A673 (cell line): ENCODE measurements around the gene MEN1. TPM values are rescaled to one million over a fixed set of nuclear protein-coding genes. Genes with fewer than 3 reads are reported as not detected.

Experiments used
- BruUV-seq: library from RNA; stranded (reverse); fragments of 400-500 nt; replicated peaks from 2 replicates; lab custom pipeline; 2021; lab: Mats Ljungman, UMichigan
- CTCF ChIA-PET: fragments of 300-600 bp; sonication (Branson Sonifier 250); formaldehyde crosslinking; loops from one replicate; lab custom pipeline; 2022; ENCODE audit warnings: antibody characterized with exemption; lab: Charles Lee
- POLR2A ChIA-PET: fragments of 300-600 bp; sonication (Branson Sonifier 250); formaldehyde crosslinking; loops from one replicate; lab custom pipeline; 2022; ENCODE audit warnings: antibody characterized with exemption; ENCODE audit not compliant: low non-redundant PET; lab: Charles Lee
- DNase-seq: peaks from one replicate; pipeline ENCODE4 v3.0.0-alpha.2; 2015; ENCODE audit warnings: low spot score
- H3K27ac ChIP-seq: fragments of 200-600 bp; sonication (generic); 2 replicates; pipeline ENCODE4 v1.5.1; 2016; ENCODE audit warnings: mixed run types, low read depth, mild to moderate bottlenecking, mixed read lengths, antibody characterized with exemption, low read length; ENCODE audit not compliant: poor library complexity, severe bottlenecking
- H3K27me3 ChIP-seq: fragments of 200-600 bp; sonication (generic); replicated peaks from 2 replicates; pipeline ENCODE4 v1.6.1; 2017; ENCODE audit warnings: mixed run types, low read depth, mild to moderate bottlenecking, mixed read lengths, antibody characterized with exemption, low read length; ENCODE audit not compliant: insufficient read depth, poor library complexity
- H3K36me3 ChIP-seq: fragments of 200-600 bp; sonication (generic); 2 replicates; pipeline ENCODE4 v1.6.1; 2016; ENCODE audit warnings: mixed run types, mild to moderate bottlenecking, mixed read lengths, antibody characterized with exemption, low read length; ENCODE audit not compliant: insufficient read depth, poor library complexity, severe bottlenecking
- H3K4me1 ChIP-seq: fragments of 200-600 bp; sonication (generic); 2 replicates; pipeline ENCODE4 v1.6.1; 2017; ENCODE audit warnings: mixed run types, mild to moderate bottlenecking, mixed read lengths, antibody characterized with exemption, low read length; ENCODE audit not compliant: insufficient read depth, poor library complexity, severe bottlenecking
- H3K4me3 ChIP-seq: fragments of 200-600 bp; sonication (generic); 2 replicates; pipeline ENCODE4 v1.5.1; 2016; ENCODE audit warnings: low read depth, mixed run types, mild to moderate bottlenecking, mixed read lengths, low read length; ENCODE audit not compliant: poor library complexity, severe bottlenecking
- H3K9me3 ChIP-seq: fragments of 200-600 bp; sonication (generic); 2 replicates; pipeline ENCODE4 v1.6.1; 2016; ENCODE audit warnings: mixed run types, low read depth, mild to moderate bottlenecking, mixed read lengths, antibody characterized with exemption, low read length; ENCODE audit not compliant: poor library complexity, severe bottlenecking
- CTCF ChIP-seq: fragments of 300-800, 200-600 bp; sonication (generic); conservative IDR thresholded peaks from 2 replicates; pipeline ENCODE4 v1.5.1; 2017; ENCODE audit warnings: low read depth, mild to moderate bottlenecking, antibody characterized with exemption, low read length, moderate library complexity, mixed read lengths
- EZH2 ChIP-seq: fragments of 200-600 bp; sonication (generic); IDR thresholded peaks from 2 replicates; pipeline ENCODE4 v1.6.1; 2017; ENCODE audit warnings: borderline replicate concordance, low read depth, mild to moderate bottlenecking, mixed read lengths, antibody characterized with exemption, low read length; ENCODE audit not compliant: poor library complexity, severe bottlenecking
- intact Hi-C: fragments of 100-400 bp; cut with micrococcal nuclease; formaldehyde crosslinking; loops from one replicate; pipeline ENCODE4 v1.10.0; 2022; ENCODE audit not compliant: unreplicated experiment
- total RNA-seq: library from RNA; stranded (reverse); gene quantifications from 2 replicates; pipeline ENCODE4 v1.2.3, GENCODE V29; 2021

MEN1 gene
- total RNA-seq, 1 experiment from 2014 or later: 45.7 TPM

GRCh38 chr11:64789331-64790204 is 20.8 kb downstream of the MEN1 start:
- intact Hi-C loops: loop anchor here (10.0 kb wide), 1 partner anchor 325 kb away; the partner anchor contains the start of genes TM7SF2 and ZNHIT2
- ChIA-PET POLR2A (no interaction called here), CTCF (no interaction called here)
- H3K27ac ChIP-seq: no peak overlapping the region
- no TSS peak for BruUV-seq
- H3K36me3 ChIP-seq: peaks cover 4% of the 10 kb centered on the region
- no peak overlapping the region for H3K4me3 ChIP-seq
- no peak for DNase-seq
- no peaks in the 10 kb centered on the region for H3K4me1 ChIP-seq
- TF ChIP-seq EZH2: no peak
- no peak for TF ChIP-seq CTCF
- H3K27me3 ChIP-seq: no peaks in the 10 kb centered on the region
- H3K9me3 ChIP-seq: no peaks in the 10 kb centered on the region

- CTCF ChIA-PET: interaction anchor here (0.8 kb wide), 1 partner anchor 12 kb away, joined by 4 read pairs; no protein-coding TSS in a partner anchor
- intact Hi-C loops: loop anchor here (10.0 kb wide), 1 partner anchor 326 kb away; the partner anchor contains the start of genes TM7SF2 and ZNHIT2
- TF ChIP-seq EZH2 (no peak), CTCF (no peak)
- no TSS peak for BruUV-seq
- POLR2A ChIA-PET: no interaction called here
- H3K27me3 ChIP-seq: no peaks in the 10 kb centered on the region
- peaks cover 4% of the 10 kb centered on the region for H3K36me3 ChIP-seq
- H3K27ac ChIP-seq: no peak overlapping the region
- H3K9me3 ChIP-seq: no peaks in the 10 kb centered on the region
- no peak for DNase-seq
- H3K4me1 ChIP-seq: no peaks in the 10 kb centered on the region
- no peak overlapping the region for H3K4me3 ChIP-seq
Observed at GRCh38 chr11:64788321-64789215, 21.8 kb downstream of the MEN1 start.
